Hepatic stellate cell (primary cell): ENCODE measurements around the gene DISC1.

Source experiments
- DNase-seq: peaks from one replicate; pipeline ENCODE4 v3.0.0; 2011; ENCODE audit warnings: low spot score

DISC1 gene

DNA sequence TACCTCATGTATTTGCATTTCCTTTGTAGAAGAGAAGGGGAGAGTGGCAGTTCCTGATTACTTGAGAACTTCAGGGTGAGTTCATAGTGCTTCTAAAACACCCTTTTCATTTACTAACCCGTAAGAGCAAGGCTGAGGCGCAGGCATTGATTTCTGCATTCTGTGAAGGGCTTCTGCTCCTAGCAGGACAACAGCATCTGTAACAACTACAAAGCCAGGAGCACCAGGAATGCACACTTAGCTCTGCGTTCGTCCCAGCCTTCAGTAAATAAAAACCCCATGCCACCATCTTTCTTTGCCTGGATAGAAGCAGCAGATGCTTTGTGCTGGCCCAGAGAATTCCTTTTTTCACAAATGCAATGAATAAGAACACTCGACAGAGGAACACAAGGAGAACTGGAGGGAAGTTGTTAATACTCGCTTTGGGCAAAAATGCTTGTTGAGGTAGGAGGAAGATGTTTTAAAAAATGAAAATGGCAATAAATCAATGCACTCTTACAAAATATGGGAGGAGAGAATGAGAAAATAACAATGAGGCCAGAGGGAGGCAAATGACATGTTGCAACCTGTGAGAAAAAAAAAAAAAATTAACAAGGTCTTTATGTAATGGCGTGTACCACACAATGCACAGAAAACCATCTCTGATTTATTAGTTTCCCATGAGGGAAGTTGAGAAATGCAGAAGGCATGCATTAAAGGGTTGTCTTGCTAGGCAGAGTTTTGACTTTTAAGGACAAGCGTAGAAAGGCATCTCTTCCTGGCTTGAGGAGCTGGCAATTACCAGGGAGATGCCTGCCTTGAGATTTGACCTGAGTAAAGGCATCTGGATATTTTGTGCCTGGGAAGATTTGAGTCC, 418.8 kb downstream of the DISC1 start:
- no peak for DNase-seq

DNA sequence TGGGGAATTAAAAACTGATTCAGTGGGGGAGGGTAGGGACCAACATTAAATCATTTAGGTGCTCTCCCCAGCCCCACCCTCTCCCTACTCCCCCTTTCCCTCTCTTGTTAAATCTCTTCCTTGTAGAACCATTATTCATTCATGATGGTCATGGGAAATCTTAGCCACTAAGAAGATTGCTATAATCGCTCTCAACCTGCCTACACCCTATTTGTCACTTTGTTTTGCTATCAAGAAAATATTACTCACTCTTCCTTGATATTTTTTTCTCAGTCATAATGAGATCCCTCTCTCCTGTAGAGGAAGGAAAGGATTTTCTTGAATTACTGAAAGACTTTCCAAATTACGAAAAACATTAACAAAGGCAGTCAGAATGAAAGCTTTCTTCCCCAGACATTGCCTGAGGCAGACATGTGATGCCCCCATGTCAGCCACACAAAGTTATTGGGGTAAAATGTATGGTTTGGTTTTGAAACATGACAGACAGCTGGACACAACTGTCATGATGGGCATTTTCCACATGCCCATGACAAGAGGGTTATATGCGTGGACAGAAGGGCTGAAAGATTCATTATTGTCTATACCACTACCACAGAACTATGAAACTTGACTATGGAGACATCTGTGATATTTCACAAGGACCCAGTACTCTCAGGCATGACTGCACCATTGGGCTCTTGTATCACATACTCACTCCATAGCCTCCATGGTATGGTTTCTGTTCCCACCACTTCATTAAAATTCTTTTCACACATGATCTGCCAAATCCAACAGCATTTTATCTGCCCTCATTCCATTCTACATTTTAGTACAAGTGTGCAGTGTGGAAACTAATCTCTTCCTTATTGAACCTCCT, 420.1 kb downstream of the DISC1 start:
- no peak for DNase-seq

DNA sequence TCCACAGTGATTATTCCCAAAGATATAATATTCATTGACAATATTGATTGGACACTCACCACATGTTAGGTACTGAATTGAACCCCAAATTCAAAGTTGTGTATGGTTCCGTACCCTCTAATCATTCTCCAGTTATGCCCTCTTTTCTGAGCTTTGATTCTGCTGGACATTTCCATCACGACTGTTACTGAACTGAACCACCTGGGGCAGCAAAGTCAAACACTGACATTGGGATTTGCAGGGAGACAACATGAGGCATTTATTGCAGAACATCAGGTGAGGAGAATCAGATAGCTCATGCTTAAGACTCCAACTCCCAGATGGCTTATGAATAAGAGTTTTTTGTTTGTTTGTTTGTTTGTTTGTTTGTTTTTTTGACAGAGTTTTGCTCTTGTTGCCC, 420.9 kb downstream of the DISC1 start:
- no peak for DNase-seq

DNA sequence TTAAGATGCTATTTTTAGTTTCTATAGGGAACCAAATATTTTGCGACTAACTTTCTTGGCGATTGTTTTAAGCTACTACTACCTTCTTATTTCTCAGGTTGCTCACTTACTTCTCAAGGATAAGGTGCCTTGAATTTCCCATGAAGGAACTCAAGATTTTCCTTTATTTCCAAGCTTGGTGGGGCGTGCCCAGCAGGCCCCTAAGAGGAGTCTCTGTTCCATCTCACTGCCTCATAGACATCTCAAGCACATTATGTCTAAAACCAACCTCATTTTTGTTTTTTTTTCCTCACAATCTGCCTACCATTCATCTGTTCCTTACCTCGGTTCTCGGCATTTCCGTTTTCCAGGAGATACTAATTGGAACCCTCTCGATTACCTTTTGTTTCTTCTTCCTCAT, 421.9 kb downstream of the DISC1 start:
- DNase-seq, result no peak

DNA sequence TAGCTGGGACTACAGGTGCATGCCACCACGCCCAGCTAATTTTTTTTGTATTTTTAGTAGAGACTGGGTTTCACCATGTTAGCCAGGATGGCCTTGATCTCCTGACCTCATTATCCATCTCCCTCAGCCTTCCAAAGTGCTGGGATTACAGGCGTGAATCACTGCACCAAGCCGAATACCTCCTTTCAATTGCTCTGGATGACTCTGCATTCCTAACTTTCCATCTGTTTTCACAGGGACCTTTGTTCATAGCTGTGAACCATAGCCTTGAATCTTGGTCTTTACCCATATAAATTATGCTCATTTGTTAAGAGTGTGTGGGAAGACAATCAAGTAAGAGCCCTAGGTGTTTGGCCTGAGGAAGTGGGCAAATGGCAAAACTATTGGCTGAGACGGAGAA, 422.7 kb downstream of the DISC1 start:
- DNase-seq, result no peak

DNA sequence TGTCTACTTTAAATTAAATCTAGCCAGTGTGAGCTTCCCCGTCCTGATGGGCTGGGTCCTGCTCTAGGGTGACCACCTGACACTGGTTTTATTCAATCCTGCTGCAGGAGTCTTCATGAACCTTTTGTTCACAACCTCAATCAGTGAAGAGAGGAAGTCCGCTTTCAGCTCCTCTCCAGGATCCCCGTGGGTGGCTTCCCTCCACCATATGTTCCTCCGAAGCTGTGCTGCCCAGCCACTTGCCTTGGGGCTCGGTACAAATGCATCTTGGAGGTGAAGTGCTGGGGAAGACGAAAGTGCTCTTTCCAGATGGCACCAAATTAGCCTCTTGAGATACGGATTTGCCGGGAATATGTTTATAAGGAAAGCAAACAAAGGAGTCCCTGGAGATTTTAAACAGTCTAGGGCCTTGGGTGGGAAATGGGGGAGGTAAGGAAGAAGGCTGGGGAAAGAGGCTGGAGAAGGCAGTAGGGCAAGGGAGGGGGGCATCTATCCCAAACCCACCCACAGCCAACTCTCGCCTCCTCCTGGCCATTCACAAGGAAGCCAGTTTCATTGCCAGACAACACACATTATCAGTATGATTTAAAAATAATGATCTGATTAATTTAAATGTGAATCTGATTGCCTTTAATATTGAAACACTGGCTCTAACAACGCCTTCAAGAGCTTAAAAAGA, 430.8 kb downstream of the DISC1 start:
- DNase-seq, result no peak

DNA sequence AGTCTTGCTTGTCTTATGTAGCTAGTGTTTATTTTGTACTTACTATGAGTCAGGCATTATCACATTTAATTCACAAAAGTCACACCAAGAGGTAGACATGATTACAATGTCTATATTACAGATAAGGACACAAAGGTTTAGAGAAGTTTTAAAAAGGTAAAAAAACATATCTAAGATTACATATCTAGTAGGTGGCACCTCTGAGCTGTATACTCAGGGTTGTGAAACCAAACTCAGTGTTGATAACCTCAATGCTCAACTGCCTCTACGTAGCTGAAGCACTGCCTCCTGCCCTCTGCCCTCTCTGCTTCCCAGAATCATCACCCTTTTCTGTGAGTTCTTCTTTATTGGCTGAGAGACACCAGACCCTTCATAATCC, 431.3 kb downstream of the DISC1 start:
- DNase-seq, result no peak

DNA sequence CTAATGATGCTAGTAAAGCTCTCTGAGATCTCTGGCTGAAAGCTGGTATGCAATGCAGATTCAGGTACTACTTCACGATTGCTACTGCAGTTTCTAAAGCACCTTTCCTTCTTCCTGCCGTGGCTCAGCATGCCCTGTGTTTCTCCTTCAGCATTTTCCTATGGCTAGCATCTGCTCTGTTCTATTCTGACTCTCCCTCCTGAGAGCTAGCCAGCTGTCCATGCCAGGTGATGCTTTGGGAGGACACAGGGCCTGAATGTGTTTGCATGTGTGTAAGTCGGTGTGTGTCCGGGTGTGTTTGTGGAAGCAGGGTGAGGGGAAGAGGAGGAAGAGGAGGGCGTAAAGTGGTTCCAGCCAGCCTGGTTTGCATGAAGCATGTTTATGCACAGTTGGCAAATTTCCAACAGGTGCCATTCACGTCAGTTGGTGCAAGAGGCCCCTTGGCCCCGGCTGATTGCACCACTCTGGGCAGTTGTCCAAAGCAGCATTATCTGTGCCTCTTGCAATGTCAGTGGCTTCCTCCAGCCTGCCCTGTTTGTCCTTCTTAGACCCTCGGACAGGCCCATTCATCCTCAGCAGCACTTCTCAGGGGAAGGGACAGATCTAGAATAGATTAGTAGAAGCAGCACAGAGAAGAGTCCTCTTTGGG, 433.3 kb downstream of the DISC1 start:
- no peak for DNase-seq

DNA sequence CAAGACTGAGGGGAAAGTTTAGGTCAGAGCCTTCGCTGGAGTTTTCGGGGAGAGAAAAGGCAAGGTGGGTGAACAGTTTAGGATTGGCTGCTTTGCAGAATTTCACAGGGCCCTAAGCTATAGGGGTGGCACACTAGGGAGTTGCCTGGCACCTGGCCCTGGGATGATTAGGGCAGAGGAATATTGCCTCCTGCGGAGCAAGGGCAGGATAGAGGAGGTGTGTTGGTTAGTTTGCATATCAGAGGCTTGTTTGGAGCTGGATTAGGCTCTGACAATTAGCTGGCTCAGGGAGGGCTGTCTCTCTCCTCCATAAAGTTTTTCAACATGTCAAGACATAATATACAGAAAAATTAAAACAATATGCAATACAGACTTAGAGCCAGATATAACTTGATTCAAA, 436.4 kb downstream of the DISC1 start:
- DNase-seq, result no peak

DNA sequence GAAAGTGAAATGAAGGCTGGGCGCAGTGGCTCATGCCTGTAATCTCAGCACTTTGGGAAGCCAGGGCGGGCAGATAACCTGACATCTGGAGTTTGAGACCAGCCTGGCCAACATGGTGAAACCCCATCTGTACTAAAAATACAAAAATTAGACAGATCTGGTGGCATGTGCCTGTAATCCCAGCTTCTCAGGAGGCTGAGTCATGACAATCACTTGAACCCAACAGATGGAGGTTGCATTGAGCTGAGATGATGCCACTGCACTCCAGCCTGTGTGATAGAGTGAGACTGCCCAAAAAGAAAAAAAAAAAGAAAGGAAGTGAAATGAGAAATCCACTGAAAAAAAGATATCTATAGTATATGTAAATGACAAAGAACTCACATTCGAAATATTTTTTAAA, 439.9 kb downstream of the DISC1 start:
- DNase-seq, result no peak

DNA sequence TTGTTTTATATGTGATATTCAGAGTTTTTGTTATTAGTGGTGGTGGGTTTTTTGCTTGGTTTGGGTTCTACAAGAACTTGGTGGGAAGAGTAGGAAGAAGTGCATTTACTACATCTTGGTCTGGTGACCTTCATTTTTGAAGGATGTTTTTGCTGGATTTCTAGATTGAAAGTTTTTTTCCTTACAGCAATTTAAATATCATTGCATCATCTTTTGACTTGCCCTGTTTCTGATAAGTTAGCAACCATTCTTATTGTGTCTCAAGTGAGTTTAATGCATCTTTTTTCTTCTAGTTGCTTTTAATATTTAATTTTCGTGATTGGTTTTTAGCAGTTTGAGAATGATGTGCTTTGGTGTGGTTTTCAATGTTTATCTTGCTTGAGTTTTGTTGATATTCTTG, 447.7 kb downstream of the DISC1 start:
- no peak for DNase-seq

DNA sequence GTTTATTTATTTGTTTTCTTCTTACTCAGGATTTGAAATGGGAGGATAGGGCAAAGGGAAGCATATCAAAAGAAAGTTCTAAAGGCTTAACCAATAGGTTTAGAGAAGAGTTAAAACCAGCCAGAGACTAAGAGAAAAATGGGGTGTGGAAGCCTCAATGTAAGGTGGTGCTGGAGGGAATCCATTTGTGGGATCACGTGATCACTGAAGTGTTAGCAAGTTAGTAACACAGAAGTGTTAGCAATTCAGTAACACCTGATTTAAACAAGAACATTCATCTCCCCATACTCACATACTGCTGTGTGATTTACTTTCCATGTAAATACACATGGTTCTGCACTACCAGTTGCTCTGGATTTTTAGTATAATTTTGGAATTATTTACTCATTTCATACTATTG, 451.2 kb downstream of the DISC1 start:
- no peak for DNase-seq

DNA sequence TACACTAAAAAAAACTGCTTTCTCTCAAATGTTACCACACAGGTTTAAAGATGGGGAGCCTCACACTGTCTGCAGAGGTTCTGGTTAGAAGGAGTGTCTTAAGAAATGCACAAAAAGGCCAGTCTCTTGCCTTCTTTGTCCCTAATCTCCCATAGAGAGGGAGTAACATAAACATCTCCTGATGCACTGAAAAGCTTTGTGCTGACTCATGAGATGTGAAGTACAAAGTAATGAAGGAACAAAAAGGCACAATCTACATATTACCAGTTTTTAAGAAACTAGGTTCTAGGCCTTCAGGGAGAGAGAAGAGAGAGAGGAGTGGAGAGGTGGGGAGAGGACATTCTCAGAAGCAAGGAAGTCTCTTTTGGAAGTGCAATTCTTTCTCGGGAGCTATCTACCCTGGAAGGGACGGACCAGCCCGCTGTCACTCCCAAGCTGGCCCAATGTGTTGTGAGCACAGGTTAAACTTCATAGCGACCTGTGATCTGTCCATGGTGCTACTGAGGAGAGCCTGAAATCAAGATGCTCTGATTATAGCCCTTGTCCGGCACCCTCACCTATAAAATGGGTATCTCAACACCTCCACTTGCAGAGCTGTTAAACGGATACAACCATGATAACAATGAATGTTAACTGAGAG, 458.1 kb downstream of the DISC1 start:
- DNase-seq, result no peak

DNA sequence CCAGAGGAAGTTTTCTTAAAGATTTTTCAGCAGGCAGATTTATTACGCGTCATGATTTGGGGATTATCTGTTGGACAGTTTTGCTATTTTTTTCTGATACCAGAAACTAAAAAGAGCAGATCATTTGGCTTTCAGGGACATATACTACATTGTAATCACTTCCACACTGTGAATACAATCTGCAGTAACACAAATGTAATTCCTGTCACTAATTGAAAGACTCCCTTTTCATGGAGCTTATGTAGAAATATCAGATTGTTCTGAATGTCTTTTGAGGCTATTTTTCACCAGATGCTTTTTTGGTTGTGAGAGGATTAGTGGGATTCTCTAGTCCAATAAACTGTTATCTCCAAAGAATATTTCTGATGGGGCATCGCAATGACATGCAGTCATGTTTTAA, 464.2 kb downstream of the DISC1 start:
- DNase-seq, result no peak
